GM15510 (cell line): Measurements from ENCODE around the gene RNASET2.

ENCODE experiments used
- POLR2A ChIP-seq: IDR thresholded peaks from 3 replicates; pipeline ENCODE4 v1.6.1; 2011; ENCODE audit warnings: borderline replicate concordance; ENCODE audit not compliant: insufficient read length; ENCODE audit errors: extremely low read depth

RNASET2 gene

DNA sequence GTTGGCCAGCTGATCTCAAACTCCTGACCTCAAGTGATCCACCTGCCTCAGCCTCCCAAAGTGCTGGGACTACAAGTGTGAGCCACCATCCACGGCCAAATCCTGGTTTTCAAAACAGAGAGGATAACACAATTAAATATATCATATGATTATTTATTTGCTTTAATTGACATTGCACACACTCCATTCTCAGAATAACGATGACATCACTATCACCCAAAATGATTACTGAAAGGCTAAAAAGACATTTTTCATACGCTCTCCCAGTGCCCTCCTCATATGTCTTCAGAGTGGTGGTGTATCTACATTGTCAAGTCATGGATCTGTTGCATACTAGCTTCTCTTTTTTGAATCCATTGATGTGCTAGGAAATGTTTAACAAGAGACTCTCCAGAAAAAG, 24.4 kb upstream of the RNASET2 start:
- no peak for TF ChIP-seq POLR2A

DNA sequence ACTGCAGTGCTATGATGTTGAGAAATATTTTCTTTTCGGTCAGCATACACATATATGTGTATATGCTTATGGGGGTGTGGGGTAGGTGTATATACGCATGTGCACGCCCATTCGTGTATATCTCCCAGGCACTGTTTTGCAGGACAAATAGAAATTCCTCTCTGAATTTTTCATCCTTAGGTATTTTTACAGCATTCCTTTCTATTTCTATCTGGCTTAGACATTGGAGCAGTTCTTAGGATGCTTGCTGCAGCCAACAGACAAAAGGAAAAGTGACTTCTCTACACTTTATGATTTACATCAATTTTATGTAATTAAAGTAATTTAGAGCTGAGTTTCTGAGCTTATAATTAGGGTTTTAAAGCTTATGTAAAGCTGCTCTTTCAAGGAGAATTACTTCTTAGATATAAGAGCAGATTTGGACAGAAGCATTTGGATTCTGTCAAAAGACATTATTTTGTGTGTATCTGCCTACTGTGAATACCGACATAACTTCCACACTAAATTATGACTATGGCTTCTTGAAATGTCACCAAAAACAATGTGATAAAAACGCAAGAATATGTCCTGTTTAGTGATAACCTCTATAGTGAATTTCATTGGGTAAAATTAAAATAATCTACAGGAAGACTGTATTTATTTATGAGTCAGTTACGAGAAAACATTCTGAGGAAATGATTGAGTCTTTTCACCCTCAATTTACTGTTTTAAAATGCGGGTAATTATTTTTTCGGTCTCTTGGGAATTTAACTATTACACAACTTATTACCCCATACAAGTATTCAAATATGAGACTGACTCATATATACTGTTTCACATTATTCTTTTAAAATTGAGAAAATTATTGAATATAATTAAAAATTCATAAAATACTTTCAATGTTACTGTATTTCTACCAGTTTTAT, 21.5 kb upstream of the RNASET2 start:
- TF ChIP-seq POLR2A, result no peak

DNA sequence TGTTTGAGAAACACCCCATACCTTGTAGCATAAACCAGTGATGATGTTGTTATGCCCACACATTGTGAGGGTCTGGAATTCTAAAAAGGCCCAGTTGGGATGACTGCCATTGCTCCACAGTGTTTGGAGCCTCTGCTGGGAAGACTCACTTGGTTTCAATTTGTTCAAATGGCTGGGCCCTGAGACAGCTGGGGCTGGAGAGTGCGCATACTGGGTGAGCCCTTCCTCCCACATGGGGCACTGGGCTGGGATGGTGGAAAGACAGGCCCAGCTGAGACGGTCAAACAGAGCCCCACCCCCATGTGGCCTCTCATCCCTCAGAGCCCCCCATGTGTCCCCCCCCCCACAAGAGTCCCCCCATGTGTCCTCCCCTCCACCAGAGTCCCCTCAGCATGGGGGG, 20.3 kb upstream of the RNASET2 start:
- no peak for TF ChIP-seq POLR2A

DNA sequence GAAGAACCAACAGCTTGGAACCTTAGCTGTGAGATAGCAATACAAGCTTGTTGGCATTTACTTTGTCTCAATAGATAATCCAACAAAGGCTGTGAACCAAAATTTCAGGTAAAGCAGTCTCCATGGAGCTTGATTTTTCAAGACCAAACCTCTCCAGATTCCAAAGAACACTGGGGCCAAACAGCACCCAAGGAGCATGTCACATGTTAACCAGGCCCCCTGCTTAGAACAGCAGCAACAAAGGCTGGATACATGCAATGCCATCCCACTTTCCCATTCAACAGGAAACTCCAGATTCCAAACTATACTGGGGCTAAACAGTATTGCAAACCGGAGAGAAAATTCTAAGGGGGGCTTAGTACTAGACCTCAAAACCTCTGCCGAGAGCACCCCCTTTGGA, 15.8 kb upstream of the RNASET2 start:
- no peak for TF ChIP-seq POLR2A

DNA sequence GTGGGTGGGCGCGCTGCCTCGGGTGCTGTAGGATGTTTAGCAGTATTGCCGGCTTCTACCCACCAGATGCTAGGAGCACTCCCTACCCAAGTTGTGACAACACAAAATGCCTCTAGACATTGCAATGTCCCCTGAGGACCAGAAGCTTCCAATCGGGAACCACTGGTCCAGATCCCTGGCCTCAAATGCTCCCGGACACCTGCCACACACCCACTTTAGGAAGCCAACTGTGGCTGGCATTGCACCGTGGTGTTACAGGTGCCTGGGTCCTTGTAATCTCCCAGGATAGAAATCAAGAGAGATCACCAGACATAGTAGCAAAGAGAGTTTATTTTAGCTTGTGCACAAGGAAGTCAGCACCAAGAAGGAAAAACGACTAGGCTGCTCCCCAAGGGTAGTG, 14.9 kb upstream of the RNASET2 start:
- TF ChIP-seq POLR2A, result no peak

DNA sequence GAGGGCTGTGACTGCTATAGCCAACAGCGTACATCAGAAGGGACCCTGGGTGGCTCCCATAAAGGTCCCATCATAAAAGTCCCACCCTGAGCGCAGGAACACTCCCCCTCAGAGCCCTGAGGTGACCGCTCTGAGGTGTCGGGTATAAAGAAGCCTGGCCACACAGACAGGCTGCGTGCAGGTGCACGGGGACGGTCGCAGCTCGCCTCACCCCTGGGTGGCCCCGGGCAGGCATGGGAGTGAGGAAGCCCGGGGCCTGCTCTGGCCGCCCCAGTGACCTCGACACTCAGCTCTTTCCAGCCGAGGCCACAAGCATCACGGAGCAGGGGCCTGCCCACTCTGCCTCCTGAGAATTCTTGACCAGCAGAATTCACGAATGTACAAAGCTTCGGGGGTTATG, 14.4 kb upstream of the RNASET2 start:
- TF ChIP-seq POLR2A, result no peak

DNA sequence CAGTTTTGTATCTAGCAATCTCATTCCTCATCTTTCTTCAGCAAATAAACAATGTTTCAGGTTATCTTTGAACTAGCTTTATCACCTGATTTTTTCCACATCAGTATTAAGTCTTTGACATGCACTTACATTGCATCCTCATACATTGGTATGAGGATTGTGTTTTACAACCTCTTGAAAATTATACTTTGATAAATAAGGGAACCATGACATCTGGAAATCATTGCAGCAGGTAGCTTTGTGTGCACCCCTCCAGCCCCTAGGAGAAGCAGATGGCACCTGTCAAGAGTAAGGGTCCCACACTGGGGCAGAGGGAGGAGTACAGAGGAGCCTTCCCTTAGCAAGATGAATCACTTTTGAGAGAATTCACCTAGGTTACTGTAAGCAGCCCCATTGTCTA, 13.7 kb upstream of the RNASET2 start:
- no peak for TF ChIP-seq POLR2A

DNA sequence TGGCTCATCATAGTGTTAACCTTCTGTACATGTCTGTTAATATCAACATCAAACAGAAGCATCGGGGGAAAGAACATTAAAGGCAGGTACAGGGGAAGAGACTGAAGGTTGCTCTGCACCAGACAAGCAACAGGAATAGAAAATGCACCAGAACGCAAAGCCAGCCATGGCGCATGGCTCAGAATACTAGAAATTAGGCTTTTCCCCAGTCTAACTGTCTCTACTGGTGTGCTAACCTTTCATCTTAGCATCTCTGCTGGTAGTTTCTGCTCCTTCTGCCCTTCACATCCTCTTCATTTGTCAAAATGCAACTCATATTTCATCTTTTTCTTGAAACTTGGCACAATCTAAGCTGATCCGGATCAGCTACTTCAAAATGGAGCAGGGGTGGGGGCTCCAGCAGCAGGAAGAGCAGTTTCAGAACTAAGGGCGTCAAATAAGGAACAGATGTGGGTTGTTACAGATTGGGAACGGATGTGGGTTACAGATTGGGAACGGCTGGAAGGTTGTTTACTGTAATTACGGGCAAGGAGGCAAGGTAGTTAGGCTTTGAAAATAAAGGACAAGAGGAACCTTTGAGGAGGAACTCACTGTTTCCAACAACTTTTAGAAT, 13.1 kb upstream of the RNASET2 start:
- no peak for TF ChIP-seq POLR2A

DNA sequence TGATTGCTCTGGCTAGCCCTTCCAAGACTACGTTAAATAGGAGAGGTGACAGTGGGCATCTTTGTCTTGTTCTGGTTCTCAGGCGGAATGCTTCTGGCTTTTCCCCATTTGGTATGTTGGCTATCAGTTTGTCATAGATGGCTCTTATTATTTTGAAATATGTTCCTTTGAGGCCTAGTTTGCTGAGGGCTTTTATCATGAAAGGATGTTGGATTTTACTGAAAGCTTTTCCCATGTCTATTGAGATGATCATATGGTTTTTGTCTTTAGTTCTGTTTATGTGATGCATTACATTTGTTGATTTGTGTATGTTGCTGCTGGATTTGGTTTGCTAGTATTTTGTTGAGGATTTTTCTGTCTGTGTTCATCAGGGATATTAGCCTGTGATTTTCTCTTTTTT, 9.9 kb upstream of the RNASET2 start:
- no peak for TF ChIP-seq POLR2A

DNA sequence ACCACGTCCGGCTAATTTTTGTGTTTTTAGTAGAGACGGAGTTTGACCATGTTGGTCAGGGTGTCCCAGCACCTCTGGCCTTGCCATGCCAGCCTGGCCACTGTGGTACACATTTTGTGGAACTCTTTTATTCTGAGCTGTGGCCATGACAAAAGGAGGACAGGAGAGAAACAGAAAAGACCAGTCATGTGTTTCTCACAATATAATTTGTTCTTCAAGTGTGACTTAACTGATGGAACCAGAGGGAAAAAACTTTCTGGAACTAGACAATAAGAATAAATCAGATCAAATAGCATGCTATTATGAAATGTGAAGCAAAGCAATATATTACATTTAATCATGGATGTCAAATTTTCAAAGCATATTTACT, 4.2 kb upstream of the RNASET2 start:
- TF ChIP-seq POLR2A, result no peak

DNA sequence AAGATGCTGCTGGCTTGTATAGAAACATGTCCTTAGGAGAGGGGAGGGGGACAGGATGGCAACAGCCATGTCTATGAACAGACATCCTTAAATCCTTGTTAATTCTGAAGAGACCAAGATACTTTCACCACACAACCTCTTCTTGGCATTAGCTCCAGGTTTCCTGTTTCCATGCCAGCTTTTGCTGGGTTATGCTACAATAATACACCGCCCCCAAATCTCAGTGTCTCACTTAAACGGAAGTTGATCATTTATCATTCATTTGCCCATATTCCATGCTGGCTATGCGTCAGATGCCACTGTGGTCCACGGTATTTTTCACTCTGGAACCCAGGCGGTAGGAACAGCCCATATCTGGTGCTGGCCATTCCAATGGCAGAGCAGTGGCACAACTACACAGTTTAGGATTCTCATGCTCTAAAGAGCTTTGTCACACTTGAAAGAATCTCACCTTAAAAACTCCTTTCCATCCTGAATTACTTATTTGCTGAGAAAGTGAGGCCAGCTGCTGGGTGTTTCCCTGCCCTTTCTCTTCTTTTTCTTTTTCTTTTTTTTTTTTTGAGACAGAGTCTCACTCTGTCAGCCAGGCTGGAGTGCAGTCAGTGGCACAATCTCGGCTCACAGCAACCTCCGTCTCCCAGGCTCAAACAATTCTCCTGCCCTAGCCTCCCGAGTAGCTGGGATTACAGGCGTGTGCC, 3.7 kb upstream of the RNASET2 start:
- no peak for TF ChIP-seq POLR2A

DNA sequence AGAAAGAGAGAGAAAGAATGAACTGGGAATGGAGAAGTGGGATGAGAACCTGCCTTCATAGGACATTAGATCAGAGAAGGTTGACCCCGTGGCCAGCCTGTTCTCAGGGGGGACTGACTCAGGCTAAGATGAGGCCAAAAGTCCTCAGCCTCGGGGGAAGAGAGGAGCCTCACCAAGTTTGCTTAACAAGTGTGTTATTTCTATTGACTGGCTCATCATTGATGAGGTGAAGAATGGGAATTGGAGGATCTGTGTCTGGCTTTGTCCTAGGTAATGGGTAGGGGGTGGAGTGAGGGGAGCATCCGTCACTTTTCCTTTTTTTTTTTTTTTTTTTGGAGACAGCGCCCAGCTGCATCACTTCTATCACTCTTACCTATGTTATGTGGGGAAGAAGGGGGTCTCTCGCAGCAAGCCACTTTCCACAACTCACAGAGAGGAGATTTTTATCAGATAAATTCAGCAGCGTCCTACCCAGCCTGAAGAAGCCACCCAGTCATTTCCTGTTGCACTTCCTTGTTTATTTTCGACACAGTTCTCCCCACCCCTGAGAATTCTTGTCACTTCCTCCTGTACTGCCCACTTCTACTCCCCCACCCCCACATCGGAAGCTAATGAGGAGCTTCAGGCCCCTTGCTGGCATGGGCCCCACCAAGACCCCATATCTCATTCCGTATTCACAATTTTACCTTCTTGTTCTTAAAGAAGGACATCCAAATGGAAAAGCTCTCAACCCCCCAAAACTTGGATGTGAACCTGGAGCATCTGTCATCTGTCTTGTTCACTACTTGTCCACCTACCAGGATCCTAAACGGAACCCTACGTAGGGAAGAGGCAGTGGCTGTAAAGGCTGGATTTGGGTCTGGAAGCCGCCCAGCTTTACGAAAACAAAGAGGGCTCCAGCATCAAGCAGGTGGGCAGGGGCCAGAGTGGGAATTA, 2.8 kb upstream of the RNASET2 start:
- peak; percentile 24 for TF ChIP-seq POLR2A

DNA sequence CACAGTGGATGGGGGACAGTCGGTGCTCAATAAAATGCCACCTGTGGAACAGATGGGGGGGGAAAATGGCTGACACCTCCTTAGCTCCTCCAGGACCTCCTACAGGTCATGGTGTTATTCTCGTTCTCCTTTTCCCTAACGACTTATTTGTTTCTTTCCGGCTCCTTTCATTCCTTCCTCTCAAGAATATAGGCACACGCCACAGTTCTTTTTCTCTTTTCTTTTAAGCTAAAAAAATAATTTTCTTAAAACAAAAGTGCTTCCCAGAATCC, 1.4 kb upstream of the RNASET2 start:
- no peak for TF ChIP-seq POLR2A

DNA sequence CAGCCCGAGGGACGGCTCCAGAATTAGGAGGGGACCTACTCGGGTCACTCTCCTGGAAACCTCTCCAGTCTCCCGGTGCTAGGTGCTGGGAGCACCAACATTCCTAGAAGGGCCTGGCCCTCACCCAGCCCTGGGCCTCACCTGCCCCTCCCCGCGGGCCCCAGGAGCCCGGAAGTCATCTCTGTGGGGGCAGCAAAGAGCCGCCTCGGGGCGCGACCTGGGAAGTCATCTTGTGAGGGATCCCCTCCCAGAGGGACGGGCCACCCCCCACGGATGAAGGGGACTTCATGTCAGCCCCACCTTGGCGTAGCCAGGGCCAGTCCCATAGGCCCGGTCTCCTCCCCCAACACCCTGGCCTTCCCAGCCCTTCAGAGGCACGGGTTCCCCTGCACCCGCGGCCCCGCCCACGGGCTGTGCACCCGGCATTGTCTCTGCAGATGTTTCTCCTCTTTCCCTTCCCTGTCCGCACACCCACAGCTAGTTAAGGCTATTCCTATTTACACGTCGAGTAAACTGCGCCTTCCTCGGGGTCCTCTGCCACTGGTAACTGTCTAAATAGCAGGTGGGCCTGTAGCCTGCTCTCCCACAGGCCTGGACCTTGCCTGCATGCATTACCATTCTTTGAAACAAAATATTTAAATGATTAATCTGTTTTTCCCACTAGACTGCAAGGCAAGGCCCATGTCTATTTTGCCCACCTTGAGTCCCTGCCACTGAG, 896 bp upstream of the RNASET2 start:
- TF ChIP-seq POLR2A, result peak; percentile 49

DNA sequence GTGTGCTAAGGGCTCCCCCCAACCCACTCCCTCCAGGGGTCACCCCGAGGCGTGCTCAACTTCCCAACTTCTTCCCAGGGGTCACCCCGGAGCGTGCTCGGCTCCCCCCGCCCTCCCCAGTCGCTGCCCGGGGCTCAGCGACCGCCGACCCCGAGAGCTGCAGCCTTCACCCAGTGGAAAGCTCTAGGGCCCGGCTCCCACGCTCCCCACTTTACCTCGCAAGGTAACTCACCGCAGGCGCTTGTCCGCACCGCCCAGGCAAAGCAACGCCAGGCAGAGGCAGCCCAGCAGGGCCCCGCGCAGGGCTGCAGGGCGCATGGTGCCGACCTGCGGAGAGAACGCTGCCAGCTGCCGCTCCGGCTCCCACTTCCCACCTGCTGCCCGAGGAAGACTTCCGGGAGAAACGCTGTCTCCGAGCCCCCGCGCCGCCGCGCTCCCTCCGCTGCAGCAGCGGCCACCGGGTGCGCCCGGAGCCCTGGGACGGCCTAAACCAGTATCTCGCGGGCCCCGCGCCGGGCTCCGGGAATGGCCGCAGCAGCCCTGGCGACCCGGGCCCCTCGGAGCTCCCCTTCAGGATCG, 396 bp downstream of the RNASET2 start:
- TF ChIP-seq POLR2A, result no peak
